Neural cell (in vitro differentiated cells): ENCODE data around the gene NT5C2.

Experiments used
- CTCF ChIP-seq: fragments of 450-650 bp; IDR thresholded peaks from 2 replicates; pipeline ENCODE4 v1.5.1; 2014; ENCODE audit warnings: antibody characterized with exemption, mild to moderate bottlenecking, moderate library complexity; ENCODE audit not compliant: poor library complexity, severe bottlenecking
- POLR2AphosphoS5 ChIP-seq: IDR thresholded peaks from 2 replicates; pipeline ENCODE4 v1.6.1; 2012
- SMC3 ChIP-seq: fragments of 450-650 bp; conservative IDR thresholded peaks from 2 replicates; pipeline ENCODE4 v1.6.1; 2014; ENCODE audit warnings: antibody characterized with exemption, mild to moderate bottlenecking, moderate library complexity; ENCODE audit not compliant: poor library complexity
- TAF1 ChIP-seq: IDR thresholded peaks from 2 replicates; pipeline ENCODE4 v1.6.1; 2012; ENCODE audit warnings: low read depth

GRCh38 chr10:103192451-103193106 is 493 bp downstream of the NT5C2 start:
- TF ChIP-seq CTCF (peak; percentile 21), SMC3 (peak; percentile 60), TAF1 (peak; percentile 56), POLR2AphosphoS5 (peak; percentile 85)
